Endodermal cell (in vitro differentiated cells): ENCODE measurements around the gene CD226. TPM values are rescaled to one million over a fixed set of nuclear protein-coding genes. Genes with fewer than 3 reads are reported as not detected.

Experiments
- DNase-seq: peaks from one replicate; pipeline ENCODE4 v3.0.0-alpha.2; 2017
- H3K27ac ChIP-seq: 2 replicates; pipeline ENCODE4 v1.5.1; 2013; ENCODE audit warnings: mild to moderate bottlenecking, low read depth, low read length, moderate library complexity
- H3K27me3 ChIP-seq: 2 replicates; pipeline ENCODE4 v1.6.1; 2013; ENCODE audit warnings: mild to moderate bottlenecking, low read length, moderate library complexity; ENCODE audit not compliant: insufficient read depth, control insufficient read depth, poor library complexity, severe bottlenecking
- H3K36me3 ChIP-seq: 2 replicates; pipeline ENCODE4 v1.7.0; 2013; ENCODE audit warnings: mild to moderate bottlenecking, low read length, moderate library complexity; ENCODE audit not compliant: control insufficient read depth, insufficient read depth
- H3K4me1 ChIP-seq: one replicate; pipeline ENCODE4 v1.7.0; 2013; ENCODE audit warnings: low read length; ENCODE audit not compliant: control insufficient read depth, insufficient read depth
- H3K4me3 ChIP-seq: 2 replicates; pipeline ENCODE4 v1.5.1; 2013; ENCODE audit warnings: mild to moderate bottlenecking, low read length, moderate library complexity
- H3K9ac ChIP-seq: 2 replicates; pipeline ENCODE4 v1.6.1; 2013; ENCODE audit warnings: mild to moderate bottlenecking, low read length, moderate library complexity; ENCODE audit not compliant: poor library complexity, severe bottlenecking; ENCODE audit errors: extremely low read depth
- H3K9me3 ChIP-seq: 2 replicates; pipeline ENCODE4 v1.6.1; 2013; ENCODE audit warnings: mild to moderate bottlenecking, low read length, moderate library complexity; ENCODE audit not compliant: control insufficient read depth
- H3K27ac Mint-ChIP-seq: 2 replicates; pipeline ENCODE4 v1.8.0; 2020; ENCODE audit warnings: mixed read lengths
- H3K27me3 Mint-ChIP-seq: 2 replicates; pipeline ENCODE4 v1.8.0; 2021; ENCODE audit warnings: mild to moderate bottlenecking, mixed read lengths; ENCODE audit not compliant: insufficient read depth
- H3K36me3 Mint-ChIP-seq: 2 replicates; pipeline ENCODE4 v1.8.0; 2020; ENCODE audit warnings: low read depth, mixed read lengths
- H3K4me1 Mint-ChIP-seq: 2 replicates; pipeline ENCODE4 v1.8.0; 2020; ENCODE audit warnings: mixed read lengths
- H3K4me3 Mint-ChIP-seq: 2 replicates; pipeline ENCODE4 v1.8.0; 2020; ENCODE audit warnings: mild to moderate bottlenecking, moderate library complexity, mixed read lengths
- H3K9me3 Mint-ChIP-seq: 2 replicates; pipeline ENCODE4 v1.8.0; 2020; ENCODE audit warnings: mild to moderate bottlenecking, mixed read lengths
- WGBS, 2 experiments: methylation state at CpG; one replicate each; pipeline versions ENCODE4 v1.1.5 to v1.1.7; 2013; ENCODE audit warnings: missing lambda C conversion rate in 2 of 2, mixed read lengths in 1 of 2; ENCODE audit not compliant: insufficient coverage in 1 of 2, insufficient read length in 1 of 2; 5-methylcytosine and 5-hydroxymethylcytosine counted together
- total RNA-seq, 2 donors: library from RNA; stranded (reverse); fragmentation: NEBNext Ultra II Directional in 1 of 2; extraction: Animal tissue kit (Norgen Biotek cat#: 25700) in 1 of 2; gene quantifications; 2 replicates in 1 of 2; 3 replicates in 1 of 2; pipeline ENCODE4 v1.2.1, GENCODE V29; 2021
- TF ChIP-seq, protein P1 (sequence below): fragments of 200-600 bp; sonication (generic); conservative IDR thresholded peaks from 2 replicates; pipeline ENCODE4 v1.5.0; 2021; ENCODE audit warnings: antibody characterized with exemption, mild to moderate bottlenecking

Gene CD226
- total RNA-seq, 2 donors from 2014 or later = 0.13 TPM; not detected in 1

DNA sequence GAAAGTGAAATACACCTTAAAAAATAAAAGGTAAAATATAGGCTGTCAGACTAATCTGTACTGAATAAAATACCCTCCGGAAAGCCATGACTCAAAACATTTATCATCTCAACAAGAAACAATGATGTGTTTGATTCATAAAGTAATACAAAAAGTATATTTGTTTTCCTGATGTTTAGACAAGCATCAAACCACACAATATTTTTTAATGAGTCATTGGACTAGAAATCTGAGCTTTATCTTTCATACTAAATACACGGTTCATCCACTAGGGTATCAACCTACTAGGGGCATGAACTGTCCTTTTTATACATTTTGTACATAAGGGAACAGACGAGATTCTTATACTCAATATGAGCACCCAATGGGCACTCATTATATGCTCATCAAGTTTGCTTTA, 31.3 kb downstream of the CD226 start:
- H3K27me3 ChIP-seq = no peaks in the 10 kb centered on the region
- H3K27ac ChIP-seq = no peak overlapping the region
- Mint-ChIP-seq H3K4me1 (peaks cover 8% of the 10 kb centered on the region), H3K36me3 (no peaks in the 10 kb centered on the region), H3K27ac (no peak overlapping the region), H3K9me3 (no peaks in the 10 kb centered on the region), H3K27me3 (no peaks in the 10 kb centered on the region), H3K4me3 (no peak overlapping the region)
- TF ChIP-seq, protein P1, sequence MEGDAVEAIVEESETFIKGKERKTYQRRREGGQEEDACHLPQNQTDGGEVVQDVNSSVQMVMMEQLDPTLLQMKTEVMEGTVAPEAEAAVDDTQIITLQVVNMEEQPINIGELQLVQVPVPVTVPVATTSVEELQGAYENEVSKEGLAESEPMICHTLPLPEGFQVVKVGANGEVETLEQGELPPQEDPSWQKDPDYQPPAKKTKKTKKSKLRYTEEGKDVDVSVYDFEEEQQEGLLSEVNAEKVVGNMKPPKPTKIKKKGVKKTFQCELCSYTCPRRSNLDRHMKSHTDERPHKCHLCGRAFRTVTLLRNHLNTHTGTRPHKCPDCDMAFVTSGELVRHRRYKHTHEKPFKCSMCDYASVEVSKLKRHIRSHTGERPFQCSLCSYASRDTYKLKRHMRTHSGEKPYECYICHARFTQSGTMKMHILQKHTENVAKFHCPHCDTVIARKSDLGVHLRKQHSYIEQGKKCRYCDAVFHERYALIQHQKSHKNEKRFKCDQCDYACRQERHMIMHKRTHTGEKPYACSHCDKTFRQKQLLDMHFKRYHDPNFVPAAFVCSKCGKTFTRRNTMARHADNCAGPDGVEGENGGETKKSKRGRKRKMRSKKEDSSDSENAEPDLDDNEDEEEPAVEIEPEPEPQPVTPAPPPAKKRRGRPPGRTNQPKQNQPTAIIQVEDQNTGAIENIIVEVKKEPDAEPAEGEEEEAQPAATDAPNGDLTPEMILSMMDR = no peak
- no peak for DNase-seq
- H3K9me3 ChIP-seq = no peaks in the 10 kb centered on the region
- no peaks in the 10 kb centered on the region for H3K36me3 ChIP-seq
- H3K4me3 ChIP-seq = no peak overlapping the region
- 92 to 100% methylated on average over 1 to 2 of the region's 3 CpGs for WGBS, 2 experiments
- no peaks in the 10 kb centered on the region for H3K4me1 ChIP-seq
- no peak overlapping the region for H3K9ac ChIP-seq

DNA sequence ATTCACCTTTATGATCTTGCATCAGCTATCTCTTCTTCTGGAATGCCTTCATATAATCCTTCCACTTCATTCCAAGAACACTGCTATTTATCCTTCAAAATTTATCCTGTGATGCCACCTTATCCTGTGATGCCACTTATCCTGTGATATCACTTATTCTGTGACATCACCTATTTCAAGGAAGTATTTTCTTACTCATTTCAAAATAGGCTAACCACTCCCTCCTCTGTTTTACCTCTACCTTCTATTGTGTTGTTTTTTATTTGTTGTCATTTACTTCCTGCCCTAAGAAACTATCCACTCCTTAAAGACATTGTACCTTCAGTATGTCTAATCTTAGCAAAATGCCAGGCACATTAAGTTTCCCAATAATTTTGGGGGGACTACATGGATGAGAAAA, 38.8 kb downstream of the CD226 start:
- H3K4me3 Mint-ChIP-seq = no peak overlapping the region
- TF ChIP-seq, protein P1 = no peak
- no peaks in the 10 kb centered on the region for H3K9me3 ChIP-seq
- no peaks in the 10 kb centered on the region for H3K27me3 Mint-ChIP-seq
- no peaks in the 10 kb centered on the region for H3K4me1 Mint-ChIP-seq
- no peak for DNase-seq
- no peaks in the 10 kb centered on the region for H3K36me3 ChIP-seq
- no peak overlapping the region for H3K9ac ChIP-seq
- no peaks in the 10 kb centered on the region for H3K27me3 ChIP-seq
- no peak overlapping the region for H3K27ac ChIP-seq
- no peaks in the 10 kb centered on the region for H3K36me3 Mint-ChIP-seq
- H3K9me3 Mint-ChIP-seq = no peaks in the 10 kb centered on the region
- no peak overlapping the region for H3K27ac Mint-ChIP-seq
- no peaks in the 10 kb centered on the region for H3K4me1 ChIP-seq
- H3K4me3 ChIP-seq = no peak overlapping the region

DNA sequence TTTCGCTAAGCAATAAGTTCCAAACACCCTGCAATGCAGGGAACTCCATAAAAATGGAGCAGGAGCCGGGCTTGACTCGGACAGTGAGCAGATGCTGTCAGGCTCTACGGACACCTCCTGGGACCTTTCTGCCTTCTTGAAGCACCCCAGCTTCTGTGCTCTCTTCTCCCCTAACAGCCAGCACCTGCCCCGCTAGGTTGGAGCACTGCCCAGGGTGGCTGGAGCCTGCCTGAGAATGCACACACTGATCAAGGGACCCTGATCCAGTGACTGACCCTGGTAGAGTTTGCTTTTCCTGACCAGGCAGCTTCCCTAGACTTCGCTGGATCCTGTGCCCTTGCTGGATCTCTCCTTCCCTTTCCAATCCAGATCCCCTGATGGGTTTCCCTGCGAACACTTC, 40.9 kb downstream of the CD226 start:
- H3K36me3 Mint-ChIP-seq = no peaks in the 10 kb centered on the region
- H3K9me3 Mint-ChIP-seq = no peaks in the 10 kb centered on the region
- 89 to 93% methylated on average over 5 to 7 of the region's 7 CpGs for WGBS, 2 experiments
- H3K27me3 ChIP-seq = no peaks in the 10 kb centered on the region
- no peak overlapping the region for H3K27ac Mint-ChIP-seq
- H3K27ac ChIP-seq = no peak overlapping the region
- no peak overlapping the region for H3K4me3 Mint-ChIP-seq
- no peak overlapping the region for H3K4me3 ChIP-seq
- no peaks in the 10 kb centered on the region for H3K36me3 ChIP-seq
- H3K9me3 ChIP-seq = no peaks in the 10 kb centered on the region
- TF ChIP-seq, protein P1 = no peak
- DNase-seq = no peak
- H3K4me1 ChIP-seq = no peaks in the 10 kb centered on the region
- H3K9ac ChIP-seq = no peak overlapping the region
- H3K4me1 Mint-ChIP-seq = no peaks in the 10 kb centered on the region
- H3K27me3 Mint-ChIP-seq = no peaks in the 10 kb centered on the region
